ENCODE measurements around the gene EHMT1.

DNA sequence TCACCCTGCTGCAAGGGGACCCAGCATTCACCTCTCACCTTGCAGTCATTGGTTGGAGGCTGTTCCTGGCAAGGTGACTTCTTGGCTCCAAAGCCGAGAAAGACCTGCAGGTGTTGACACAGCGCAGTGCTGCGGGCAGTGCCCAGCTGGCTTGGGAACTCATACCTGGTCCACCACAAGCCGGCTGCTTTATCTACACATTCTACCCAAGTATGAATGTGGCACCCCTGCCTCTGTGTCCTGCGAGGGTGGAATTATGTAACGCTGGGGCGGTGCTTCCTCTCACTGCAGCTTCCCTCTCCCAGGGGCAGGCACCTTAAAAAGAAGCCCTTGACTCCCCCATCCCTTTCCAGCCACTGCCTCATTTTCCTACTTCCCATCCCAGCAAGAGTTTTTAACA is 26.0 kb upstream of the EHMT1 start:
- TF ChIP-seq TAF1 (IDR thresholded peaks at IDR 0.05; ENCODE audit: borderline replicate concordance, insufficient read depth, low read length) = no peak
- no peak for TF ChIP-seq FOXP2 (optimal IDR thresholded peaks at IDR 0.05; ENCODE audit: borderline replicate concordance, extremely low read depth, extremely low read length, insufficient read depth)
- no peak for TF ChIP-seq SIN3A (IDR thresholded peaks at IDR 0.05; ENCODE audit: borderline replicate concordance, insufficient read depth, low read length)
- TF ChIP-seq, protein P1, sequence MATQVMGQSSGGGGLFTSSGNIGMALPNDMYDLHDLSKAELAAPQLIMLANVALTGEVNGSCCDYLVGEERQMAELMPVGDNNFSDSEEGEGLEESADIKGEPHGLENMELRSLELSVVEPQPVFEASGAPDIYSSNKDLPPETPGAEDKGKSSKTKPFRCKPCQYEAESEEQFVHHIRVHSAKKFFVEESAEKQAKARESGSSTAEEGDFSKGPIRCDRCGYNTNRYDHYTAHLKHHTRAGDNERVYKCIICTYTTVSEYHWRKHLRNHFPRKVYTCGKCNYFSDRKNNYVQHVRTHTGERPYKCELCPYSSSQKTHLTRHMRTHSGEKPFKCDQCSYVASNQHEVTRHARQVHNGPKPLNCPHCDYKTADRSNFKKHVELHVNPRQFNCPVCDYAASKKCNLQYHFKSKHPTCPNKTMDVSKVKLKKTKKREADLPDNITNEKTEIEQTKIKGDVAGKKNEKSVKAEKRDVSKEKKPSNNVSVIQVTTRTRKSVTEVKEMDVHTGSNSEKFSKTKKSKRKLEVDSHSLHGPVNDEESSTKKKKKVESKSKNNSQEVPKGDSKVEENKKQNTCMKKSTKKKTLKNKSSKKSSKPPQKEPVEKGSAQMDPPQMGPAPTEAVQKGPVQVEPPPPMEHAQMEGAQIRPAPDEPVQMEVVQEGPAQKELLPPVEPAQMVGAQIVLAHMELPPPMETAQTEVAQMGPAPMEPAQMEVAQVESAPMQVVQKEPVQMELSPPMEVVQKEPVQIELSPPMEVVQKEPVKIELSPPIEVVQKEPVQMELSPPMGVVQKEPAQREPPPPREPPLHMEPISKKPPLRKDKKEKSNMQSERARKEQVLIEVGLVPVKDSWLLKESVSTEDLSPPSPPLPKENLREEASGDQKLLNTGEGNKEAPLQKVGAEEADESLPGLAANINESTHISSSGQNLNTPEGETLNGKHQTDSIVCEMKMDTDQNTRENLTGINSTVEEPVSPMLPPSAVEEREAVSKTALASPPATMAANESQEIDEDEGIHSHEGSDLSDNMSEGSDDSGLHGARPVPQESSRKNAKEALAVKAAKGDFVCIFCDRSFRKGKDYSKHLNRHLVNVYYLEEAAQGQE (IDR thresholded peaks at IDR 0.05; ENCODE audit: insufficient read depth in 1 of 2, low read depth in 2 of 2, low read length in 2 of 2) = no peak
